Neural crest cell (in vitro differentiated cells): ENCODE results near the gene SVBP. TPM values are rescaled to one million over a fixed set of nuclear protein-coding genes. Genes with fewer than 3 reads are reported as not detected.

Experiments used
- DNase-seq: peaks from one replicate; pipeline ENCODE4 v3.0.0; 2021; ENCODE audit warnings: low read depth, mixed read lengths, low spot score
- H3K27ac Mint-ChIP-seq: one replicate; pipeline ENCODE4 v1.8.0; 2021; ENCODE audit warnings: mild to moderate bottlenecking, mixed read lengths; ENCODE audit not compliant: unreplicated experiment
- H3K27me3 Mint-ChIP-seq: 2 replicates; pipeline ENCODE4 v1.8.0; 2021; ENCODE audit warnings: low read depth, mild to moderate bottlenecking, mixed read lengths
- H3K36me3 Mint-ChIP-seq: 2 replicates; pipeline ENCODE4 v1.8.0; 2021; ENCODE audit warnings: low read depth, mild to moderate bottlenecking, mixed read lengths
- H3K4me1 Mint-ChIP-seq: 2 replicates; pipeline ENCODE4 v1.8.0; 2021; ENCODE audit warnings: mixed read lengths
- H3K4me3 Mint-ChIP-seq: one replicate; pipeline ENCODE4 v1.8.0; 2021; ENCODE audit warnings: mild to moderate bottlenecking, mixed read lengths
- H3K9me3 Mint-ChIP-seq: 2 replicates; pipeline ENCODE4 v1.8.0; 2021; ENCODE audit warnings: mixed read lengths
- total RNA-seq: library from RNA; stranded (reverse); gene quantifications from 2 replicates; pipeline ENCODE4 v1.2.1, GENCODE V29; 2021
- TF ChIP-seq, protein P1 (sequence below): fragments of 200-600 bp; sonication (generic); conservative IDR thresholded peaks from 2 replicates; pipeline ENCODE4 v1.5.0; 2021; ENCODE audit warnings: antibody characterized with exemption, mild to moderate bottlenecking

The SVBP gene
- total RNA-seq, 1 donor from 2014 or later, result 46.5 TPM

DNA sequence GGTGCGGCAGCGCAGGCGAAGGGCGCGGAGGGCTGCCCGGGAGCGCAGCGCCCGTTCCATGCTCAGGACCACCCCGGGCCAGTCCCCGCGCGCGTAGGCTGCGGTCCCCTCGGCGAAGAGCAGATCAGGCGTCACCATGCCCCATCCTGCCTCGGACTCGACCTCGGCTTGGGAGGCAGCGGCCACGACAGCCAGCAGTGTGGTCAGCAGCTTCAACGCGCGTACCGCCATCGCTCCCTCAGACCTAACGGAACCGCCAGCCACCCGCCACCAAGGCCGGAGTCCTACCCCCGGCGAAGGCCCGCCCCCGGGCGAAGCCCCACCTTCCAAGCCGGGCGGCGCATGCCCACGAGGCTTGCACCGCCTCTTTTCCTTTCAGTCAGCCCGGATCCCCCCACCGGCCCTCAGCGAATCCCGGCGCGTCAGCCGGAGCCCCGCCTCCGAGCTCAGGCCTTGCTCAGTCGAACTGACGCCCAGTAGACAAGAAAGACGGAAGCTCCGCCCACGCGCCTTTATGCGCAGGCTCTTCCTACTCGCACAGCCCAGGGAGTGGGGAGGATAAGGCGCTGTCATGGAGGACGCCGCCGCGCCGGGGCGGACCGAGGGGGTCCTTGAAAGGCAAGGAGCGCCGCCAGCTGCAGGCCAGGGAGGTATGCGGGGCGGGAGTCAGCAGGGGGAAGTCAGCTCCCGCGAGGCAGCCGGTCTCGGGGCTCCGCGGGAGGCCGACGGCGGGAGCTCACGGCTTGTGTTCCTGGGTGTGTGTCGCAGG lies 50.3 kb downstream of the SVBP start, which contains the start of the genes C1orf50 and P3H1:
Gene C1orf50, plus strand, starts transcription at position 509 of the 769 bp plus-strand sequence. Its CDS starts 63 bp downstream, at position 572.
Gene P3H1, minus strand, starts transcription at position 288 of the 769 bp plus-strand sequence. Its CDS starts 57 bp downstream, at position 231.
- H3K9me3 Mint-ChIP-seq, result no peaks in the 10 kb centered on the region
- peaks cover 3% of the 10 kb centered on the region for H3K36me3 Mint-ChIP-seq
- peak; percentile 99 for DNase-seq
- H3K27me3 Mint-ChIP-seq, result no peaks in the 10 kb centered on the region
- H3K4me1 Mint-ChIP-seq, result peaks cover 28% of the 10 kb centered on the region
- H3K4me3 Mint-ChIP-seq, result peak within 1 kb of the TSS; percentile 100
- TF ChIP-seq, protein P1, sequence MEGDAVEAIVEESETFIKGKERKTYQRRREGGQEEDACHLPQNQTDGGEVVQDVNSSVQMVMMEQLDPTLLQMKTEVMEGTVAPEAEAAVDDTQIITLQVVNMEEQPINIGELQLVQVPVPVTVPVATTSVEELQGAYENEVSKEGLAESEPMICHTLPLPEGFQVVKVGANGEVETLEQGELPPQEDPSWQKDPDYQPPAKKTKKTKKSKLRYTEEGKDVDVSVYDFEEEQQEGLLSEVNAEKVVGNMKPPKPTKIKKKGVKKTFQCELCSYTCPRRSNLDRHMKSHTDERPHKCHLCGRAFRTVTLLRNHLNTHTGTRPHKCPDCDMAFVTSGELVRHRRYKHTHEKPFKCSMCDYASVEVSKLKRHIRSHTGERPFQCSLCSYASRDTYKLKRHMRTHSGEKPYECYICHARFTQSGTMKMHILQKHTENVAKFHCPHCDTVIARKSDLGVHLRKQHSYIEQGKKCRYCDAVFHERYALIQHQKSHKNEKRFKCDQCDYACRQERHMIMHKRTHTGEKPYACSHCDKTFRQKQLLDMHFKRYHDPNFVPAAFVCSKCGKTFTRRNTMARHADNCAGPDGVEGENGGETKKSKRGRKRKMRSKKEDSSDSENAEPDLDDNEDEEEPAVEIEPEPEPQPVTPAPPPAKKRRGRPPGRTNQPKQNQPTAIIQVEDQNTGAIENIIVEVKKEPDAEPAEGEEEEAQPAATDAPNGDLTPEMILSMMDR, result no peak
- H3K27ac Mint-ChIP-seq, result peak within 1 kb of the TSS; percentile 96

DNA sequence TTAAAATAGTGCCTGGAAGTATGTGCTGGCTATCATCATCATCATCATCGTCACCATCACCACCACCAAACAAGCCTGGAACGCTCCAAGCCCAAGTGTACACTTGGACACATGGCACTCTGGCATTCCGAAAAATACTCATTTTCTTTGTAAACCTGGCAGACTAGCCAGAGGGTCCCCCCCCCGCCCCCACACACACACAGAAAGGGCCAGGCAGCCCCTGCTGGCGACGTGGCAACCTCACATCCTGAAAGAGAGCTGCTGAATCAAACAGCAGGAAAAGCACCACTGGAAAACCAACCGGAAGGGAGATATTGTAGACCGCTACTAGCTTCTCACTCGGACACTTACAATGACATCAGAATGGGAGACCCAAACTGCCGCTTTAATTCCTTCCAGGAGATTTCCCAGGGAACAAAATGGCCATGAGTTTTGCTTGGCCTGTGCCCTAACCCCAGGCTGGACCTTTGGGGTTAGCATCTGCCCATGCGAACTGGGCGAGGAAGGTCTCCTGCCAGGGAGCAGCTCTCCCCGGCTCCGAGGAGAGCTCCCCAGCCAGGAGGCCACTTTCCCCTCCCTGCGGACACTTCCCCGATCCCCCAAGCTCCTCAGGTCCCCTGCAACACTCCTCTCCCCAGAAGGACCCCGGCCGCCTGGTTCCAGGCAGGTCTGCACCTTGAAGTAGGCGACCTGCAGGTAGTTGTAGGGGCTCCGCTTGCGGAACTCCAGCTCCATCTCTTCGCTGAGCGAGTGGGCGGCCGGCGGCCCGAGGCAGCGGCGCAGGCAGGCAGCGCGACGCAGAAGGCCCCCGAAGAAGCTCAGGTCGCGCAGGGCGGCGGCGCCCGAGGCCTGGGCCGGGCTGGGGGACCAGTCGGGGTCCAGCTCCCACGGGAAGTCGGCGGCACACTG lies 51.1 kb downstream of the SVBP start:
- no peak overlapping the region for H3K27ac Mint-ChIP-seq

DNA sequence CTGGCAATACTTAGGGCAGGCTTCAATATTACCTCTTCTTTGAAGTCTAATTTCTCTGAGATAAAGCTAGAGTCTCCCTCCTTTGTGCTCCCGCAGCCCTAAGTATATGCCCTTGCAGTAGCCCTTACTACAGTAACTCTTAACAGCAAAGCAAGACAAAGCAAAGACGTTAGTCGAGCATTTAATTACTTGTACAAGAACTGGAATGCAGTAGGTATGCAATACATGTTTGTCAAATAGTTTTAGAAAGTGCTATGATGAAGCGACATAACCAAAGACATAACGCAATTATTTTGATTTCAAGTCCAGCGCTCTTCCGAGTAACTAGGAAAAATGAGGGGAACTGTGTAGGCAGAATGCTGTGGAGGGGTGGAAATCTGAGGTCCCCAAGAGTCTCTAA lies 51.9 kb downstream of the SVBP start:
- TF ChIP-seq, protein P1, result no peak
- H3K27ac Mint-ChIP-seq, result no peak overlapping the region
- H3K9me3 Mint-ChIP-seq, result no peaks in the 10 kb centered on the region
- DNase-seq, result no peak
- peaks cover 22% of the 10 kb centered on the region for H3K4me1 Mint-ChIP-seq
- no peaks in the 10 kb centered on the region for H3K36me3 Mint-ChIP-seq
- no peaks in the 10 kb centered on the region for H3K27me3 Mint-ChIP-seq
- no peak overlapping the region for H3K4me3 Mint-ChIP-seq

More for the DNA sequence above, 51.1 kb downstream of the SVBP start:
- peaks cover 3% of the 10 kb centered on the region for H3K36me3 Mint-ChIP-seq
- TF ChIP-seq, protein P1, result peak; percentile 64
- no peaks in the 10 kb centered on the region for H3K9me3 Mint-ChIP-seq
- H3K4me1 Mint-ChIP-seq, result peaks cover 27% of the 10 kb centered on the region
- H3K27me3 Mint-ChIP-seq, result no peaks in the 10 kb centered on the region
- no peak overlapping the region for H3K4me3 Mint-ChIP-seq
- peak; percentile 37 for DNase-seq

DNA sequence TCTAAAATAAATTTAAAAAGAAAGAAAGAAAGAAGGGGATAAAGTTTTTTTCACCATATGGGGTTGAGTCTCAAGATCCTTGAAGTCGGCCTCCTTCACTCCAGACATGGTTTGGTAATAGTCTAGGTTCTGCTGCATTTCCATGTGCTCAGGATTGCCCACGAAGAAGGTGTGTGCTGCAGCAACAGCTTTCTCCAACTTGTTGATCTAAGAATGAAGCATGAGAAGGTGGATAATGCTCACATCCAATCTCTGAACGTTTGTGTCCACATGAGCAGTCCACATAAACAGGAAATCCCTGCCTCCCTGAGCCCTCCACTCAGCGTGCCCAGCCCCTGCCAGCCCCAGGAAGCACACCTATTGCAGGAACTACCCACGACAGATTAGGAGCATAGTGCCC lies 54.9 kb downstream of the SVBP start:
- TF ChIP-seq, protein P1, result no peak
- peaks cover 4% of the 10 kb centered on the region for H3K36me3 Mint-ChIP-seq
- no peaks in the 10 kb centered on the region for H3K9me3 Mint-ChIP-seq
- no peak for DNase-seq
- H3K4me3 Mint-ChIP-seq, result peak overlapping the region; percentile 15
- peaks cover 4% of the 10 kb centered on the region for H3K4me1 Mint-ChIP-seq
- peak overlapping the region; percentile 83 for H3K27ac Mint-ChIP-seq
- H3K27me3 Mint-ChIP-seq, result no peaks in the 10 kb centered on the region

DNA sequence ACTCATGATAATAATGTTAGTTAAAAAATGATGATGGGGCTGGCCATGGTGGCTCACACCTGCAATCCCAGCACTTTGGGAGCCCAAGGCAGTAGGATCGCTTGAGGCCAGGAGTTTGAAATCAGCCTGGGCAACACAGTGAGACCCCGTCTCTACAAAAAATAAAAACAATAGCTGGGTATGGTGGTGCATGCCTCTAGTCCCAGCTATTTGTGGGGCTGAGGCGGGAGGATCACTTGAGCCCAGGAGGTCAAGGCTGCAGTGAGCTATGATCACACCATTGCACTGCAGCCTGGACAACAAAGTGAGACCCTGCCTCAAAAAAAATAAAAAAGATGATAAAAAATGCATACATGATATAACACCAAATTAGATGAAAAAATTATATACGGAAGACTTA lies 55.6 kb downstream of the SVBP start:
- Mint-ChIP-seq H3K27me3 (no peaks in the 10 kb centered on the region), H3K9me3 (no peaks in the 10 kb centered on the region), H3K4me1 (peaks cover 8% of the 10 kb centered on the region), H3K36me3 (peaks cover 6% of the 10 kb centered on the region), H3K27ac (no peak overlapping the region), H3K4me3 (no peak overlapping the region)
- TF ChIP-seq, protein P1, result no peak
- DNase-seq, result no peak
